Erythroblast (primary cell): ENCODE measurements around the gene RSU1.

Experiments used
- DNase-seq, 2 experiments: peaks; one replicate each; lab custom pipeline; 2025; lab: John Stamatoyannopoulos, UW
- GATA1 ChIP-seq: IDR thresholded peaks from 2 replicates; pipeline ENCODE4 v1.6.1; 2011; ENCODE audit warnings: low read depth, mild to moderate bottlenecking, control low read depth, low read length, moderate library complexity
- POLR2A ChIP-seq: IDR thresholded peaks from 2 replicates; pipeline ENCODE4 v1.6.1; 2011; ENCODE audit warnings: mild to moderate bottlenecking, low read length

The RSU1 gene

DNA sequence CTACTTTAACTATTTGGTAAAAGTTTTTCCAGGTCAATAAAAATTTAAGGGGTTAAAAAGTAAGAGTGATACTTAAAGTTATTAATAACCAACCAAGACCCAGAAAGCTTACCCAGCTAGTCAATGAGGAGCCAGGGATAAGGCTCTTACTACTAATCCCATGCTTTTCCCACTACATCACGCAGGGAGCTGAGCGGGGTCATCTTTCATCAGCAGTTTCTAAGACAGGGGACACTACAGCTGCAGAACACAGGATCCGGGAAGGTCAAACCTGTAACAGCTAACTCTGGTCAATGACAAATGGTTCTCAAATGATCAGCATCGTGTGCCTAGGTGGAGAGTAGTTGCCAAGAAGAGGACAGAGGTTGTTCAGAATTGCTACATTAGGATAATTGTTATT is 65.1 kb downstream of the RSU1 start:
- DNase-seq, result no peak
- TF ChIP-seq GATA1 (no peak), POLR2A (no peak)

DNA sequence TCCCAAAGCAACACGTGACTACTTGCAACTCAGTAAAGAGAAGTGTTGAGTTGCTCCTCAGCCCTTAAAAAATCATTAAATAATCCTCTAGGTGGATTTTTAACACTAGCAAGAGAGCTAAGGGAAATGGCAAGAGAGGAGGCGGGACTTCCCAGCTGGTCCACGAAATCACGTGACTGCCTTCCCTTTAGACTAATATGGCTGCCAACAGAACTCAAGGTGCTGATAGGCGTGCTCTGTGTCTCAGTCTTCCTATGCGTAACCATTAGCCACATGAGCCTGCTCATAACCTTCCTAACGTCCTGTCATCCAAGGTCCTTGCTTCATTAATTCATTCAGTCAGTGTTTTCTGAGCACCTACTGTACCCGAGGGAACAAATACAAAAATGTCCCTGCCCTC is 66.0 kb downstream of the RSU1 start:
- DNase-seq, result no peak
- no peak for TF ChIP-seq POLR2A
- TF ChIP-seq GATA1, result no peak

DNA sequence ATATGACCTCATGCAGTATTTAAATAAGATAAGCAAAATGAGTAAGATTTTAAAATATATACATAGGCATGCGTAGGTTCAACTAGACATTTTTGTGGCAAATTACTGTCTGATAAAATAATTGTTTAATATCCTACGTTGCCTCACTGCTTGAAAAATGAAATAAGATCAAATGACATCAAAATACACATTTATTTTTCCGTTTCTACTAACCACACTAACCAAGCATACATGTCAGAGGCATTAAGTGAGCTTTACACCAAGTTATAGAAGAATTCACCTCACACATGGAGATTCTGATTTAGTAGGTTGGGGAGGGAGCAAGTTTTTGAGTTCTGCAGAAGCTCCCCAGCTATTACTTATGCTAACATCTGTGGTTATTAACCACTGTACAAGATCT is 66.8 kb downstream of the RSU1 start:
- DNase-seq, result no peak
- TF ChIP-seq POLR2A, result no peak
- TF ChIP-seq GATA1, result no peak

DNA sequence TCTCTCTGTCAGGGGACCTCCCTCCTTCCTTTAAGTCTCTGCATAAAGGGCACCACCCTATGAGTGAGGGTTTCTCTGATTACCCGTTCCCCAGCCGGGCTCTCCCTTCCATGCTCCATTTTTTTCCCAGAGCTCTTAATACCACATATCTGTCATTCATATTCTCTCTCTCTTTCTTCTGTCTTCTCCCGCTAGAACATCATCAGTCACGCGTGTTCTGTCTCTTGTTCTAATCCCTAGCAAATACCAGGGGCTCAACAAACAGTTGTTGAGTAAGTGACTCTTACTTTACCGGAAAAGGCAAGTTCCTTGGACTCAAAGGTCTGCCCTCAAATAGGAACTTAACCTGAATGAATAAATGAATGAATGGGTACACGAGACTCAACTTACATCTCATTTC is 68.5 kb downstream of the RSU1 start:
- TF ChIP-seq POLR2A (no peak), GATA1 (no peak)

GRCh38 chr10:16746856-16747255 is 70.4 kb downstream of the RSU1 start:
- no peak for TF ChIP-seq GATA1
- no peak for TF ChIP-seq POLR2A
- no peak for DNase-seq

More for the DNA sequence above, 68.5 kb downstream of the RSU1 start:
- DNase-seq, result no peak

- no peak for DNase-seq
- no peak for TF ChIP-seq GATA1
- TF ChIP-seq POLR2A, result no peak
These were observed 72.2 kb downstream of the RSU1 start for GRCh38 chr10:16745061-16745460.

DNA sequence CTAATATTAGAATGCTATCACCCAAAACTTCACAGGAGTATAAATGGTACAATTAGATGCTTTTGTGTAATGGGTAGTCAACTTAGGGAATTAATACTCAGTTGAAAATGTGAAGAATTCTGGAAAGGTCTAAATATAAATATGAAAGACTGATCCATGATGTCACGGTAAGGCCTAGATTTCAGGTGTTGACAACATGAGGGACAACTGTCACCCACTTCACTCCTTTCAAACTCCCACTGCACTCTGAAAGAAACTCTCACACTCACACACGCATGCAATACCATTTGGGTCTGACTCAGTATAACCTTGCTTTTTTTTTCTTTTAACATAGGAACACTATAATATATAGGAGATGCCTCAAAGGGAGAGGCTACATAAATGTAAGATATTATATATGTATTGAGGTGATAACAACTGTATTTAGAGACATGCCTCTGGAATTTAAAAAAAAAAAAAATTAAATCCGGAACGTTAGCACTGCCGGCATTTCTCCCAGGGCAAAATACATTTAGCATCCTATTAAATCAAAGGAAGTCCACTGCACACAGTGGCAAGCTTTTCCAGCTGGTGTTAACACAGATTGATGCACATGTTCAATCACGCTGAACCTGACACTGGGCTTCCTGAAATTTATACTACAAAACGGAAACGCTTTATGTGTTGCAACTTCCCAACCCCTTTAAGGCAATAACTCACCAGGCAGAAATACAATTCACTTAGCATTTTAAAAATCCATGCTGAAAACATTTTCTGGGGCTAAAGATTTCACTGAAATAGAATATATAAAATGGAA is 74.9 kb downstream of the RSU1 start:
- TF ChIP-seq POLR2A, result no peak
- no peak for TF ChIP-seq GATA1
- no peak for DNase-seq

- TF ChIP-seq GATA1, result no peak
- TF ChIP-seq POLR2A, result no peak
- no peak for DNase-seq
These were observed 75.7 kb downstream of the RSU1 start for GRCh38 chr10:16741540-16741939.

GRCh38 chr10:16737420-16737819 is 79.8 kb downstream of the RSU1 start:
- no peak for TF ChIP-seq POLR2A
- TF ChIP-seq GATA1, result no peak
- no peak for DNase-seq

DNA sequence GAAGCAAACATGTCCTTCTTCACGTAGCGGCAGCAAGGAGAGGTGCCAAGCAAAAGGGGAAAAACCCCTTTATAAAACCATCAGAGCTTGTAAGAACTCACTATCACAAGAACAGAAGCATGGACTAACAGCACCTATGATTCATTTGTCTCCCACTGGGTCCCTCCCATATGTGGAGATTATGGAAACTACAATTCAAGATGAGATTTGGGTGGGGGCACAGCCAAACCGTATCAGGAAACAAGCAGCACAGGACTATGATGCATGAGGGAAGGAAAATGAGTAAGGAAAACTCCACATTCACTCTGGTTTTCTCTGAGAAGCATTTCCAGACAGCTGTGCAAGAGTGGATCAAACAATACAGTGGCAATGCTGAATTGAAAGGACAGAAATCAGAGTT is 81.6 kb downstream of the RSU1 start:
- TF ChIP-seq POLR2A, result no peak
- TF ChIP-seq GATA1, result no peak
- DNase-seq, result no peak

DNA sequence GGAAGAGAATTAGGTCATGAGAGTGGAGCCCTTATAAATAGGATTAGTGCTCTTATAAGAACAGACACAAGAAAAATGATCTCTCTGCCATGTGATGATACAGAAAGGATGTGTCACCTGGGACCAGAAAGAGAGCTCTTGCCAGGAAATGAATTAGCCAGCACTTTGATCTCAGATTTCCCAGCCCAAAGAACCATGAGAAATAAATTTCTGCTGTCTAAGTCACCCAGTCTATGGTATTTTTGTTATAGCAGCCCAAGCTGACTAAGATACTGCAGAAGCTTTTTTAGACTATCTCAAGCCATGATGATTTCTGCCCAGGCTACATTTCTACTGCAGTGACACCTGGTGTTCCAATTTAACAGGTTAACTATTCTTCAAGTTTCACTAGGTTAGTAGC is 84.8 kb downstream of the RSU1 start:
- TF ChIP-seq POLR2A (no peak), GATA1 (no peak)

GRCh38 chr10:16728266-16728665 is 89.0 kb downstream of the RSU1 start:
- no peak for DNase-seq
- TF ChIP-seq POLR2A (no peak), GATA1 (no peak)

More for the DNA sequence above, 84.8 kb downstream of the RSU1 start:
- no peak for DNase-seq

DNA sequence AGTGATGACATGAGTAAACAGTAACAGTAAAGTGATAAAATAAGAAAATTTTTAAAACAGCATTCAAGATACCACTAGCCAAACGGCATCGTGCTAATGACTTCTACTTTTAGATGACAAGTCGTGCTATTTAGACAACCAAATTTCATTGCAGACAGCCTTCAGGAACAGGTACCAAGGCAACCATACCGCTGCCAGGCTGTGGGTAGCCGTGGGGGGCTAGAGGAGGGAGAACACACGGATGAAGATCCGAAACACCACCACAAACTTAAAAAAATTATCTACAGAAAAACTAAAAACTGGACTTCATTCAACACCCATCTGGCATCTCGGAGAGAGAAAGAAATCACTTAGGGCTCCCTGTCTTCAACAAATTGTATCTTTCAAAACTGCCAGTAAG is 89.6 kb downstream of the RSU1 start:
- DNase-seq, result no peak
- no peak for TF ChIP-seq GATA1

GRCh38 chr10:16724509-16724908 is 92.7 kb downstream of the RSU1 start:
- TF ChIP-seq GATA1, result no peak
- TF ChIP-seq POLR2A, result no peak
- DNase-seq, result no peak

GRCh38 chr10:16720812-16721211 is 96.4 kb downstream of the RSU1 start:
- DNase-seq, result no peak
- TF ChIP-seq GATA1 (no peak), POLR2A (no peak)
